GM18520 (cell line): ENCODE data around the gene PRRX2.

ENCODE experiments used
- ATAC-seq: cut with Tn5 transposase; IDR thresholded peaks from one replicate; pipeline ENCODE4 v1.9.1; 2021; ENCODE audit not compliant: unreplicated experiment

PRRX2 gene

GRCh38 chr9:129665389-129665775, at the start of gene PRRX2:
Gene PRRX2 (plus strand): TSS chr9:129665647. CDS start chr9:129665868, 221 bp downstream.
- ATAC-seq, result no peak

- ATAC-seq, result no peak
Measured at GRCh38 chr9:129617167-129617566, 48.3 kb upstream of the PRRX2 start.

- ATAC-seq, result no peak
Measured at GRCh38 chr9:129619787-129620668, 45.4 kb upstream of the PRRX2 start.

DNA sequence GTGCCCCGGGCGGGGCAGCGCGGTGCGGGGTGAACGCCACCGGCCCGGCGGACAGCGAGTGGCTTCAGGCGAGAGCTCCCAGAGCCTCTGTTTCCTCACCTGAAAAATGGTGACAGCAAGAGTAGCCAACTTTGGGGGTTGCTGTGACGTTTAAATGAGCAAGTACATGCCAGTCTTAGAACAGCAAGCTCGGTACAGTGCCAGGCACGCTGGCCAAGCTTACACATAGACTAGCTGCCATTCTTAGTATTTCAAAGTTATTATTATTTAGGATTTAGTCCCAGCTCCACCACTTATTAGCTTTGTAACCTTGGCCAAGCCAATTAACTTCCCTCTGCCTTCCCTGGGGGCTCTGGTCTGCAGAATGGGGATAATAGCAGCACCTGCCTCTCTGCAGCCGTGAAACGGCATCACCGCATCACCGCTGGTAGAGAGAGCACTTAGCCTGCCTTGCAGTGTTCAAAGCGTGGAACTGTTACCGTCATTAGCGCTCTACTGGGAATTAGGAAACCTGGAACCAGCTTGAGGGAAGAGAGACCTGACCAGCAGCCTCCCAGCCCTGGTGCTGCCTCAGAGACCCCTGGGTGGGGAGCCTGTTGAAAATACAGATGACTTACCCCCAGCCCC, 44.7 kb upstream of the PRRX2 start, which contains the start of gene C9orf50:
C9orf50 (minus strand) TSS at position 433 of the 627 bp plus-strand sequence. CDS start 527 bp downstream, outside the sequence.
- no peak for ATAC-seq

GRCh38 chr9:129623331-129623730, 42.1 kb upstream of the PRRX2 start:
- no peak for ATAC-seq

DNA sequence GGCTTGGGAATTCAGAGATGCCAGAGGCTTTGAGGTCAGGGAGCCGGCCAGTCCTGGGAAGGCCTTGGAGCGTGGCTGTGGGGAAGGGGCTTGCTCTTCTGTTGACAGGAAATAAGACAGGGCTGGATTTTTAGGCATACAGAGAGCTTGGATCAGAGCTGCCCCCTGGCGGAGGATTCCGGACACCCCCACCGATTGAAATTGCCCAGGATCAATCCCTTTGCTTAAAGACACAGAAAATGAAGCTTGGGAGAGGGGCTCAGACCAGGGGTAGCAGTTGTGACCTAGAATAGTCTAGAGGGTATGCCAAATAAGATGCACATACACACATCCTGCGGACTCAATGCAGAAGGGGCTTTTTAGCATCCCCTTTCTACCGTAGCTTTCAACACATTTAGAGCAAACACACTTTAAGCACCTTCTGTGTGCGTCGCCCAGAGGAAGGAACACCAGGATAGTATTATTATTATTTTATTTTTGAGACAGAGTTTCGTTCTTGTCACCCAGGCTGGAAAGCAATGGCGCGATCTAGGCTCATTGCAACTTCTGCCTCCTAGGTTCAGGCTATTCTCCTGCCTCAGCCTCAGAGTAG, 41.2 kb upstream of the PRRX2 start:
- no peak for ATAC-seq

- no peak for ATAC-seq
Measured at GRCh38 chr9:129624947-129625346, 40.5 kb upstream of the PRRX2 start.

DNA sequence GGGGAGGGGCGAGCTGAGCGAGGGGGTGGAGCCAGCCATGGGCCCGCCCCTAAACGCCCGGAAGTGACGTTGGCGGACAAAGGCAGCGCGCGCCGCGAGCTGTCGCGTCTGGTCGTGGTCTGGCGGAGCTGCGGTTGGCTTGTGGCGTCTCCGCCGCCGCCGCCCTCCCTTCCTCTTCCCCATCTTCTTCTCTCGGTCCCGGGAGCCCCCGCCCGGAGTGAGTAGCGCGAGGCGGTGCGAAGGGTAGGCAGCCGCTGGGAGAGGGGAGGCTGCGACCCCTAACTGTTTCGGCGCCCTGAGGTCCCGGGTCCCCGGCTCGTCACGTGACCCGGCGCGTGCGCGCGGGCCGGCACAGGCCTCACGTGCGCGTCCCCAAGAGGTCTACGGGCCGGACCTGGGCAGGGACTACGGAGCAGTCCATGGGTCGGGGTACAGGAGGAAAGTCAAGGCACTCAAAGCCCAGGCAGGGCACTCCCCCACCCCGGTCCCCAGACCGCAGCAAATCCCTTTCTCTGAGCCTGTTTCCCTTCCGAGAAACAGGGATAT, 39.3 kb upstream of the PRRX2 start, which contains the start of gene NTMT1:
NTMT1 (plus strand) TSS at position 85 of the 546 bp plus-strand sequence. CDS start 6,541 bp downstream, outside the sequence.
- peak; percentile 59 for ATAC-seq

DNA sequence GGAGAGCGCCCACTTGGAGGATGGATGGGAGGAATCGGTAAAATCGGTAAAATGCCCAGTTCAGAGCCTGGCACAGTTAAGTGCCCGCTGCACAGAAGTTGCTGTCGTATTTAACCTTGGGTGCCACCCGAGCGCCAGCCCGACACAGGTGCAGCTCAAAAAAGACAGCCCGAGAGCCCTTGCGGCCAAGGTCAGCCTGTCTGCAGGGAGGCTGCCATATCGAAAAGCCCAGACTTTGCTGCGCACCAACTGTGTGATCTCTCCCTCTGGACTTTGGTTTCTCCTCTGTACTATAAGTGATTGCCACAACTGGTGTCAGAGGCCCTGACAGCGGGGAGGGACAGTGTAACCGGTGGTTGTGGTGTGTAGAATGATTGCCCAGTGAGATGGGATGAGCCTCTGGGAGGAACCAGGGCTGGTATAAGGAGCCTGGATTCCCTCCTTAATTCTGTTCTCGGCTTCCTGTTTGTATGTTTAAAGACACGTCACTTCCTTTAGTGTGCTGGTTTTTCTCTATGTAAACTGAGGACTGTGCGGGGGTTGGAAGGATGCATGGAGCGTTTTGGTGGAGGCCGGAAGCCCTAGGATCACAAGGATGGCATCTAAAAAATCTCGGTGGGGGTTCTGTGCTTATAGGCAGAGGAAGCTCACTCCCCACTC, 38.7 kb upstream of the PRRX2 start:
- no peak for ATAC-seq

DNA sequence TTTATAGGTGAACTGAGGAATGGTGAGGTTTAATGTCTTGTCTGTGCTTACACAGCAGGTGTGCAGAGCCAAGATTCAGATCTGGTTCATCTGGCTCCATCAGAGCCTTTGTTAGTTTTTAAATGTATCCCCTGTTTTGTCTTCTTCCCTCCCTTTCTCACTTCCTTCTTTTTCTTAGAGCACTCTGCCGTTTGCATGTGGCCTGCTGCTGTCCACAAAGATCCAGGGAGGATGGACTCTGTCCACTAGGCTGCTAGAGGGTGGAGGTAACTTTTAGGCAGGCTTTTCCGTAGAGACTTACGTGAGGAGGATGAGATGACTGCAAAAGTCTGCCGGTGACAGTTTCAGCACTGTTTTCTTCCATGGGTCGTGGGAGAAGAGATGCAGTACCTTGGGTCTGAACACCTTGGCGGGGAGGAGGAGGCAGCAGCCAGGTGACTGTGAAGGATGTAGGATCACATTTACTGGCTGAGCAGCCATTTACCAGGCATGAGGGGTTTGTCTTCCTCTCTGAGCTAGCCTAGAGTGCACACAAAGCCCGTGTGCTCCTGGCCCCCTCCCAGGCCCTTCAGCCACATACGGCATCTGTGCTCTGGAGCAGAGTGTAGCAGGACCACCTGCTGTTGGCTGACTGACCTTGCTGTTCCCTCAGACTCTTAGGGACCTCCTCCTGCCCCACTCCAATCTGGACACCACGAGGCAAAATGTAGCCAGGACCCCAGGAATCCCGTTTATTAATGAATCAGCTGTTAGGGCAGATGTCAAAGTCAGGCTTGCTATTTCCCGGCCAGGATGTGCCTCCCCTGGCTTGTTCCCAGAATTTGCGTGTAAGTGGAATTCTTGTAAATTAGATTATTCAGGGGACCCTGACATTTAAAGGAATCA, 37.6 kb upstream of the PRRX2 start:
- no peak for ATAC-seq

GRCh38 chr9:129628709-129629108, 36.7 kb upstream of the PRRX2 start:
- ATAC-seq, result no peak

- no peak for ATAC-seq
Measured at GRCh38 chr9:129629251-129629820, 36.1 kb upstream of the PRRX2 start.

DNA sequence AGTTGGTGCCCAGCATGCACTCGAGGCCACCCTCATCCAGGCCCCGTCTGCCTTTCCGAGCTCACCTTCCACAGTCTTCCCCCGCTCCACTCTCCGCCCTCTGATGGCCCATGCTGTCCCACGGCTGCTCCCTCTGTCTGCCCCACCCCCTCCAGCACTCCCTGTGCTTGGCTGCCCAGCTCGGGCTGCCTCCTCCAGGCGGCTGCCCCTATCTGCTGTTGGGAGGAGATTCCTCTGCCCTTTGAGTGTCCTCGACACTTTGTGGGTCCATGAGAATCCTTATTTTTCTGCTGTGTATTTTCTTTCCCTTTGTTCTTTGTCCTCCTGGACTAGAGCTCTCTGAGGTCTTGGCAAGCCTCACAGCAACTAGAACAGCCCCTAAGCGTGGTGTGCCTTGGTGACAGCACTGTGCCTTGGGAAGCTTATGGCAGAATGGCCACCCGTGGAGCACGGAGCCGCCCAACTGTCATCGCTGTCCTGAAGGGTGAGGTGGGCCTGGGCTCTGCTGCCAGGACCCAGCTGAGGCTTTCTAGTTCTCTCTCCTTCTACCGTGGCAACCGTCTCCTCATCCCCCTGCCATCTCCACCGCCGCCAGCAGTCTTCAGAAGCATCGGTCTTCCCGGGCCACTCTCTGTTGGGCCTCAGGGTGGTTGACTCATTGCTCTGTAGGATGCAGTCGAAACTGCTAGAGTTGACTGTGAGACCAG, 34.3 kb upstream of the PRRX2 start:
- ATAC-seq, result no peak

- no peak for ATAC-seq
Measured at GRCh38 chr9:129631674-129632129, 33.7 kb upstream of the PRRX2 start.

DNA sequence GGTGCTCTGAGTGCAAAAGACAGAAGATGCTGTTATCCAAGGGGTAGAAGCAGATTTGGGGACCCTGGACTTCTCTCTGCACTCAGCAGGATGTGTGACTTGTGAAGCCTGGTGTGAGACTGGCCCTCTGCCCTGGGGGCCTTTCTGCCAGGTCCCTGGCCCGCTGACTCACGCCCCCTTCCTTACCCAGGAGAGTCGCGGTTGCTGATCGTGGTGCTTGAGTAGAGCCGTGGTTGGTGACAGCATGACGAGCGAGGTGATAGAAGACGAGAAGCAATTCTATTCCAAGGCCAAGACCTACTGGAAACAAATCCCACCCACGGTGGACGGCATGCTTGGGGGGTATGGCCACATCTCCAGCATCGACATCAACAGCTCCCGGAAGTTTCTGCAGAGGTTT, 33.0 kb upstream of the PRRX2 start:
- ATAC-seq, result no peak

DNA sequence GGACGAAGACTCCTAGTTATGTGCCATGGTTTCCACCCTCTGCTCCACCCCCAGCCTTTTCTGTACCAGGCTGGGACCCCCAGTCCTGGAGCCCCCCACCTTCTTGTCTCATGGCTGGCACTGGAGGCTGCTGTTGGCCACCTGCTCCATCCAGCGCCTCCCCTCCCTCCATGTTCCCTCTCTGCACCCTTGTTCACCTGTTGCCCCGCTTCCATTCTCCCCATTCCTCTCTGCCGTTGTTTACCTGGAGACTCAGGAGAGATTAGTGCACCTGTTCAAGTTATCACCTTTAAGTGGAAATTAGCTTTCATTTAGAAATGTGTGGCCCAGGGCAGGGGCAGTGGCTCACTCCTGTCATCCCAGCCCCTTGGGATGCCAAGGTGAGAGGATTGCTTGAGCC, 32.2 kb upstream of the PRRX2 start:
- no peak for ATAC-seq

- ATAC-seq, result no peak
Measured at GRCh38 chr9:129633848-129634247, 31.6 kb upstream of the PRRX2 start.

DNA sequence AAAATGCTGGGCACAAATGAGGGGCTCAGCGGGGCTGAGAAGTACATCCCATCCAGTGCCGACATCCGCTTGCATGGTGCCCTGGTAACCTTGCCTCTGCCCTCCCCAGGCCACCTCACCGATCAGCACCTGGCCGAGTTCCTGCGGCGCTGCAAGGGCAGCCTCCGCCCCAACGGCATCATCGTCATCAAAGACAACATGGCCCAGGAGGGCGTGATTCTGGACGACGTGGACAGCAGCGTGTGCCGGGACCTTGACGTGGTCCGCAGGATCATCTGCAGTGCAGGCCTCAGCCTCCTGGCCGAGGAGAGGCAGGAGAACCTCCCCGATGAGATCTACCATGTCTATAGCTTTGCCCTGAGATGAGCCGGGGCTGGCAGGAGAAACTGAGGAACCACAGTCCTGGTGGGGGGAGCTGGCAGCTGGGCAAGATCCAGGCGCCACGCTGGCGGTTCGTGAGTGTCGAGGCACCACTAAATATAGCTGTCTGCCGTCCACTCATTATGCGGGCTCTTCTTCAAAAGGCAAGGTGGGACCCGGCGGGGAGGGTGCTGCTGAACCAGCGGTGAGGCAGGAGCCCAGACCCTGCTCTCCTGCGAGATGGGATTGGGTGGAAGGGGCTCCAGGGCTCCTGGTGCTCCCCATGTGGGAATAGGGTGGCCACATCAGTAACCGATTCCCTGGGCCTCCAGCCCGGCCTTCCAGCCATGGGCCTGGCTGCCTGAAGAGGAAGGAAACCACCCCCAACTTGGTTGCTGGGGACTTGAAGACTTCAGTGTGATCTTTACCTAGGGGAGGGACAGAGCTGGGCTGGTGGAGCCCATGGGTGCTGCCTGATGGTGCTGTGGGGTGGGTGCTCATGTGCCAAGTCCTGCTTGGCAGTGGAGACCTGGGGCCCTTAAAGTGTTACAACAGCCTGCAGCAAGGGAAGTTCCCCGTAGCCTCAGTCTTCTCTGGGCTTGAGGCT, 30.1 kb upstream of the PRRX2 start:
- ATAC-seq, result no peak
